ENCODE results near the gene RCE1. TPM values are rescaled to one million over a fixed set of nuclear protein-coding genes. Genes with fewer than 3 reads are reported as not detected.

The RCE1 gene
- total RNA-seq, 1 donor from 2014 or later = 45.2 TPM

DNA sequence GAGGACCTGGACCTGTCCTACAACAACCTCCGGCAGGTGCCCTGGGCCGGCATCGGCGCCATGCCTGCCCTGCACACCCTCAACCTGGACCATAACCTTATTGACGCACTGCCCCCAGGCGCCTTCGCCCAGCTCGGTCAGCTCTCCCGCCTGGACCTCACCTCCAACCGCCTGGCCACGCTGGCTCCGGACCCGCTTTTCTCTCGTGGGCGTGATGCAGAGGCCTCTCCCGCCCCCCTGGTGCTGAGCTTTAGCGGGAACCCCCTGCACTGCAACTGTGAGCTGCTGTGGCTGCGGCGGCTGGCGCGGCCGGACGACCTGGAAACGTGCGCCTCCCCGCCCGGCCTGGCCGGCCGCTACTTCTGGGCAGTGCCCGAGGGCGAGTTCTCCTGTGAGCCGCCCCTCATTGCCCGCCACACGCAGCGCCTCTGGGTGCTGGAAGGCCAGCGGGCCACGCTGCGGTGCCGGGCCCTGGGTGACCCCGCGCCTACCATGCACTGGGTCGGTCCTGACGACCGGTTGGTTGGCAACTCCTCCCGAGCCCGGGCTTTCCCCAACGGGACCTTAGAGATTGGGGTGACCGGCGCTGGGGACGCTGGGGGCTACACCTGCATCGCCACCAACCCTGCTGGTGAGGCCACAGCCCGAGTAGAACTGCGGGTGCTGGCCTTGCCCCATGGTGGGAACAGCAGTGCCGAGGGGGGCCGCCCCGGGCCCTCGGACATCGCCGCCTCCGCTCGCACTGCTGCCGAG lies 15.1 kb downstream of the RCE1 start:
- Histone ChIP-seq H3K36me3 (ENCODE audit: control insufficient read depth, insufficient read depth, low read length) (no peaks in the 10 kb centered on the region), H3K4me3 (ENCODE audit: low read depth, low read length) (no peak overlapping the region), H3K27me3 (ENCODE audit: control insufficient read depth, insufficient read depth, low read length) (no peaks in the 10 kb centered on the region)
- TF ChIP-seq CTCF (IDR thresholded peaks at IDR 0.05; ENCODE audit: insufficient read depth, low read length, poor library complexity, severe bottlenecking) = no peak
- no peak for DNase-seq (ENCODE audit: low read depth)

DNA sequence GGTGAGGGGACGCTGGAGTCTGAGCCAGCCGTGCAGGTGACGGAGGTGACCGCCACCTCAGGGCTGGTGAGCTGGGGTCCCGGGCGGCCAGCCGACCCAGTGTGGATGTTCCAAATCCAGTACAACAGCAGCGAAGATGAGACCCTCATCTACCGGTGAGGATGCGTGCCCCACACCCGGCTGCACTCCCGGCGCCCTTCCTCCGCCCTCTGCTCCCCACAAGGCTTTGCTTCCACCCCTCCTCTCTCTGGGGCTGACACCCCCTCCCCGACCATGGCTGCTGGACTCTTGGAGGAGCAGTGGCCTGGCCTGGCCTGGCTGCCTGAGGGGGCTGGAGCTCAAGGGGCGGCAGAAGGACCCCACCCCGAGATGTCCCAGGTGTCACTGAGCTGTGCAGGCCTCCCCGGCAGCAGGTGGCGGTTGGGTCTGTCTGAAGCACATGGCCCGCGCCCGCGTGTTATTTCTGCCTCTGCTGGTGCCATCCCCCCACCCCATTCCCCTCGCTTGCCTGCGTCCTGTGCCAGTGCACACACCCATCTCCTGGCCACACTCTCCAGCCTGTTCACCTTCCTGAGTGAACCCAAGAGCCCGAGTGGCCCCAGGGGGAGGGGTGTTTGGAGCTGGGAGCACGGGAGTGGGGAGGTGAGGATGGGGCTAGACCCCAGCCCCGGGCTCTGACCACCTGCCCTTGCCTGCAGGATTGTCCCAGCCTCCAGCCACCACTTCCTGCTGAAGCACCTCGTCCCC lies 15.9 kb downstream of the RCE1 start:
- TF ChIP-seq CTCF (IDR thresholded peaks at IDR 0.05; ENCODE audit: insufficient read depth, low read length, poor library complexity, severe bottlenecking) = no peak

GRCh38 chr11:66859686-66860448 lies 16.6 kb downstream of the RCE1 start:
- no peaks in the 10 kb centered on the region for H3K27me3 ChIP-seq (ENCODE audit: control insufficient read depth, insufficient read depth, low read length)
- H3K4me3 ChIP-seq (ENCODE audit: low read depth, low read length) = no peak overlapping the region
- H3K36me3 ChIP-seq (ENCODE audit: control insufficient read depth, insufficient read depth, low read length) = no peaks in the 10 kb centered on the region
- no peak for TF ChIP-seq CTCF (IDR thresholded peaks at IDR 0.05; ENCODE audit: insufficient read depth, low read length, poor library complexity, severe bottlenecking)
- DNase-seq (ENCODE audit: low read depth) = no peak

More for the DNA sequence above, 15.9 kb downstream of the RCE1 start:
- Histone ChIP-seq H3K4me3 (ENCODE audit: low read depth, low read length) (no peak overlapping the region), H3K27me3 (ENCODE audit: control insufficient read depth, insufficient read depth, low read length) (no peaks in the 10 kb centered on the region), H3K36me3 (ENCODE audit: control insufficient read depth, insufficient read depth, low read length) (no peaks in the 10 kb centered on the region)
- DNase-seq (ENCODE audit: low read depth) = no peak

- Histone ChIP-seq H3K36me3 (ENCODE audit: control insufficient read depth, insufficient read depth, low read length) (no peaks in the 10 kb centered on the region), H3K4me3 (ENCODE audit: low read depth, low read length) (no peak overlapping the region), H3K27me3 (ENCODE audit: control insufficient read depth, insufficient read depth, low read length) (no peaks in the 10 kb centered on the region)
- no peak for DNase-seq (ENCODE audit: low read depth)
- no peak for TF ChIP-seq CTCF (IDR thresholded peaks at IDR 0.05; ENCODE audit: insufficient read depth, low read length, poor library complexity, severe bottlenecking)
Observed at GRCh38 chr11:66860449-66860831, 17.2 kb downstream of the RCE1 start.

DNA sequence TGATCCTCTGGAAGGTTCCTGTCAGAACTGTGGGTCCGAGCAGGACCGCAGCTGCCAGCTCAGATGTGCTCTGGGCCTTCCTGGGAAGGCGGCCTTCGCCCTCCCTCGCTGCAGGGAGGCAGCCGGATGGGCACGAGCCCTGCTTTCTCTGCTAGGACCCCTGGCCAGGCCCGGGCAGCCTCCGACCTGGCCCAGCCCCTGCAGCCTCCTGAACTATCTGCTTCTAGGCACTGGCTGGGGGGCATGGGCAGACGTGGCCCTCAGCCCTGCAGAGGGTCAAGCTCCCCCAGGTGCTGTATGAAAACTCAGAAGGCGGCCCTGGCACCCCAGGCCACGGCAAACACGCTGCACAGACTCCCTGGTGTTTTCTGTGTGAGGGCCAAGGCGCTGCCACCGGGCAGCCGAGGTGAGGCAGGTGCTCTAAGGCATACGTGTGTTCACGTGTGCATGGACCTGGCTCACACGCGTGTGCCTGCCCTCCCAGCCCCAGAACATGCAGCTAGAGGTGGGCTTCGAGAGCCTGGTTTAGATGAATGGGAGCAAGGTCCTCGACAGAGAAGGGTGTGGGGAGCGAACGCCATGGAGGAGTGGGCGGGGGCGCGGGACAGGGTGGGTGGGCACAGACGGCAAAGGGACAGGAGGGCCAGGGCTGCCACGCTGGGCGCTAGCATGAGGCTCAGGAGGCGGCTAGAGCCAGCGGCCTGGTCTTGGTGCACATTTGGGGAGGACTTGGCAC lies 18.0 kb downstream of the RCE1 start:
- no peak for TF ChIP-seq CTCF (IDR thresholded peaks at IDR 0.05; ENCODE audit: insufficient read depth, low read length, poor library complexity, severe bottlenecking)
- no peak overlapping the region for H3K4me3 ChIP-seq (ENCODE audit: low read depth, low read length)
- no peaks in the 10 kb centered on the region for H3K27me3 ChIP-seq (ENCODE audit: control insufficient read depth, insufficient read depth, low read length)
- DNase-seq (ENCODE audit: low read depth) = no peak
- no peaks in the 10 kb centered on the region for H3K36me3 ChIP-seq (ENCODE audit: control insufficient read depth, insufficient read depth, low read length)
